Testis (tissue), 2 donors: Measurements from ENCODE around the gene QPCTL.
A peak's percentile ranks its signal among the peaks of the same experiment; 100 is the strongest.

Source experiments
- POLR2A ChIP-seq: fragments of 450-650 bp; IDR thresholded peaks from one replicate; pipeline ENCODE4 v1.6.1; 2017; ENCODE audit warnings: antibody characterized with exemption, mild to moderate bottlenecking, moderate library complexity
- TF ChIP-seq, protein P1 (sequence below), 3 experiments: fragments of 450-650 bp in 2 of 3; fragments of 200-600 bp in 1 of 3; sonication (generic) in 1 of 3; IDR thresholded peaks; one replicate each; pipeline ENCODE4 v1.5.1; 2016 to 2019; ENCODE audit warnings: antibody characterized with exemption in 3 of 3, mild to moderate bottlenecking in 2 of 3, moderate library complexity in 1 of 3

DNA sequence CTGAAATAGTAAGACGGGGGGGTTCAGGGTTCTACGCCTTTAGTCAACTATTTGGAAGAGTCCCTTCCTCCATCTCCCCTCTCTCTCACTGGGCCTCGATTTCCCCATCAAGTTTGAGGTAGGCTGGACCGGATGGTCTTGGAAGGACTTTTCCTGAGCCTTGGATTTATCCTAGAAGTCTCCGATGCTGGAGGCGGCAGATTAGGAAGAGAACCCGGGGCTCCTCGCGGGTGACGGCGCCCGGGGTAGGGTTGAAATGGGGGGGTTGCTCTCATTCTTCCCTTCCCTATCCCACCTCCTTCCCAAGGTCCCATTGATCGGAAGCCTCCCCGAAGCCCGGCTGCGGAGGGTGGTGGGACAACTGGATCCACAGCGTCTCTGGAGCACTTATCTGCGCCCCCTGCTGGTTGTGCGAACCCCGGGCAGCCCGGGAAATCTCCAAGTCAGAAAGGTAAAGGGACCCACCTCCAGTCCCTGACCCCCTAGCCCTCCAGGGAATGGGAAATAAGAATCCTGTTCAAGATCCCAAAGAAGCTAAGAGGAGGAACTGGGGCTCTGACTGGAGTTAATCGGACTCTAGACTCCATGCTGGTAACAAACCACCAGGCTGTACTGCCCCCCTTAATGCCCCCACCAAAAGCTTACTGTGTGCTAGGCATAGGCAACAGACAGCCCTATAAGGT, 781 bp downstream of the QPCTL start:
- TF ChIP-seq, protein P1, sequence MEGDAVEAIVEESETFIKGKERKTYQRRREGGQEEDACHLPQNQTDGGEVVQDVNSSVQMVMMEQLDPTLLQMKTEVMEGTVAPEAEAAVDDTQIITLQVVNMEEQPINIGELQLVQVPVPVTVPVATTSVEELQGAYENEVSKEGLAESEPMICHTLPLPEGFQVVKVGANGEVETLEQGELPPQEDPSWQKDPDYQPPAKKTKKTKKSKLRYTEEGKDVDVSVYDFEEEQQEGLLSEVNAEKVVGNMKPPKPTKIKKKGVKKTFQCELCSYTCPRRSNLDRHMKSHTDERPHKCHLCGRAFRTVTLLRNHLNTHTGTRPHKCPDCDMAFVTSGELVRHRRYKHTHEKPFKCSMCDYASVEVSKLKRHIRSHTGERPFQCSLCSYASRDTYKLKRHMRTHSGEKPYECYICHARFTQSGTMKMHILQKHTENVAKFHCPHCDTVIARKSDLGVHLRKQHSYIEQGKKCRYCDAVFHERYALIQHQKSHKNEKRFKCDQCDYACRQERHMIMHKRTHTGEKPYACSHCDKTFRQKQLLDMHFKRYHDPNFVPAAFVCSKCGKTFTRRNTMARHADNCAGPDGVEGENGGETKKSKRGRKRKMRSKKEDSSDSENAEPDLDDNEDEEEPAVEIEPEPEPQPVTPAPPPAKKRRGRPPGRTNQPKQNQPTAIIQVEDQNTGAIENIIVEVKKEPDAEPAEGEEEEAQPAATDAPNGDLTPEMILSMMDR (IDR thresholded peaks at IDR 0.05) = peak; percentile 65 to 78 (median 77)
- TF ChIP-seq POLR2A = no peak
